Breast epithelium (tissue), 3 donors: Measurements from ENCODE around the gene TAF15.

Source experiments
- CTCF ChIP-seq, 3 donors: fragments of 450-650 bp; IDR thresholded peaks; one replicate each; pipeline ENCODE4 v1.5.1; 2016 to 2017; ENCODE audit warnings: antibody characterized with exemption in 3 of 3, mild to moderate bottlenecking in 3 of 3, moderate library complexity in 3 of 3
- POLR2A ChIP-seq: fragments of 450-650 bp; IDR thresholded peaks from one replicate; pipeline ENCODE4 v1.6.1; 2016; ENCODE audit warnings: antibody characterized with exemption, mild to moderate bottlenecking, moderate library complexity
- POLR2AphosphoS5 ChIP-seq, 3 donors: sonication (generic); formaldehyde crosslinking; IDR thresholded peaks; one replicate each; pipeline ENCODE4 v1.6.1; 2017; ENCODE audit warnings: antibody characterized with exemption in 3 of 3

GRCh38 chr17:35765086-35765710 lies 44.1 kb upstream of the TAF15 start:
- no peak for TF ChIP-seq CTCF (IDR thresholded peaks at IDR 0.05)
- TF ChIP-seq POLR2A, result no peak
- TF ChIP-seq POLR2AphosphoS5 (IDR thresholded peaks at IDR 0.05), result no peak
